ENCODE data around the gene DUSP11.
A peak's percentile ranks its signal among the peaks of the same experiment; 100 is the strongest.
"Not testable (repeated sequence)": the region's sequence is repeated elsewhere in the genome, so short reads cannot be mapped to it uniquely, and the experiment has no call there.

DUSP11 gene

GRCh38 chr2:73770725-73771124 is 9.2 kb downstream of the DUSP11 start:
- FAIRE-seq = no peak

DNA sequence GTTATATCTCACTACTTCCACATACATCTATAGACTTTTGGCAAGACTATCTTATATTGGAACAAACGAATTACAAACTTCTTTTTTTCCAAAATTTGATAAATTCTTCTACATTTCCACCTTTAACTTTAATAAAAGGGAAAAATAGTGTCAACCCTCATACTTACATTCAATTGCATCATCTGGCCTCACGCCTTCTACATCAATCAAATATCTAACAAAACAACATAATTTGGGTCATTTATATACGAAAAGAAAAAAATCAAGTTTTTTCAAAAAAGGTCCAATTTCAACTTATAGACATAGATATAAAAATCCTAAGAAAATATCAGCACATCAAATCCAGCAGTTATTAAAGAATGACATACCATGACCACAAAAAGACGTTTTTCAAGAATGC is 12.9 kb downstream of the DUSP11 start:
- FAIRE-seq = no peak

- no peak for FAIRE-seq
These were observed 13.6 kb downstream of the DUSP11 start for GRCh38 chr2:73766349-73766748.

DNA sequence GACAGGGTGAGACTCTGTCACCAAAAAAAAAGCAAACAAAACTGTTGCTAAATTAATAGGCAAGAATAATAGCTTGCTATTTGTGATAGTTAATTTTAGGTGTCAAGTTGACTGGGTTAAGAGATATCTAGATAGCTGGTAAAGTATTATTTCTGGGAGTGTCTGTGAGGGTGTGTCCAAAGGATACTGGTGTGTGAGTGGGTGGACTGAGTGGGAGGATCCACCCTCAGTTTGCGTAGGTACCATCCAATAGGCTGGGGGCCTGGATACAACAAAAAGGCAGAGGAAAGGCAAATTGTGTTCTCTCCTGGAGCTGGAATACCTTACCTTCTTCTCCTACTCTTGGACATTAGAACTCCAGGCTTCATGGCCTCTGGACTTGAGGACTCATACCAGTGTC is 15.0 kb downstream of the DUSP11 start:
- FAIRE-seq = no peak

DNA sequence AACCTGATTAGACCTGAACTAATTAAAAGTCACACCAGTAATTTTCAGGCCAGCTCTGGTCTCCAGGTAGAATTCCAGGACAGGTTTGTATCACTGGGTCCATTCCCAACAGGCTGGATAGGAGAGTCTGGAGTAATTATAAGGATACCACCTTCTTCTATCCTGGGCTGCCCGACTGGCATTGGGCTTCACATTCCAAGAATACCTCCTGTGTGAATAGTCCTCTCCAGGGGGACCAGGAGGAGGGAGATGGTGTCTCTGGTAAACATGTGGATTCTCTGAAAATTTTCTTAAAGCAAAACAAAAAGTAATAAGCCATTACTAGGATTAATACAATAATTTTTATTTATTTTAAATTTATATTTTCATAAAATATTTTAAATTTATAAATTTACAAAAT is 17.3 kb downstream of the DUSP11 start:
- FAIRE-seq = peak; percentile 61

- FAIRE-seq = no peak
These were observed 20.0 kb downstream of the DUSP11 start for GRCh38 chr2:73759904-73760303.

- no peak for FAIRE-seq
These were observed 20.6 kb downstream of the DUSP11 start for GRCh38 chr2:73759285-73759764.

DNA sequence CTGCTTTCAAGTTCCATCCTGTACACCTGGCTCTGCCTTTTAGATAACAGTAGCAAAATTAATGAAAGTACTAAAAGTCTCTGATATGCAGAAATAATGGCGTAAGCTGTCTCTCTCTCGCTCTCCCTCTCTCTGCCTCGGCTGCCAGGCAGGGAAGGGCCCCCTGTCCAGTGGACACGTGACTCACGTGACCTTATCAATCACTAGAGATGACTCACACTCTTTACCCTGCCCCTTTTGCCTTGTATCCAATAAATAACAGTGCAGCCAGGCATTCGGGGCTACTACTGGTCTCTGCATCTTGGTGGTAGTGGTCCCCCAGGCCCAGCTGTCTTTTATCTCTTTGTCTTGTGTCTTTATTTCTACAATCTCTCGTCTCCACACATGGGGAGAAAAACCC is 25.6 kb downstream of the DUSP11 start:
- FAIRE-seq = not testable (repeated sequence)

DNA sequence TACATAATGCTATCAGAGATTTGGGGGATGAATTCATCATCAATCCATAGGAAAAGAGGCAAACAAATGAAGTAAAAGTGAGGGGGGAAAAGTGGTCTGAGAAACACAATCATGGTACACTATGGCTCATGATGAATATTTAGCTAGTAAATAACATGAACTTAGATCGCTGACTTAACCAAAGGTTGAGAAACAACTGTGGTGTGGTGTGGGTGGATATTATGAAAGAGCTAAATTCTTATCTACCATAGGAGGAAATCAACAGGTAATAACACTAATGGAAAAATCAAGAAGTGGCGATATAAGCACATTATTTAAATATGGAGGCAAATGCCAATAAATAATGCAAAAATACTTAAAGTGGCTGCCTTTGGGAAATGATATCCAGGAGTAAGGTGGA is 30.6 kb downstream of the DUSP11 start:
- FAIRE-seq = no peak

DNA sequence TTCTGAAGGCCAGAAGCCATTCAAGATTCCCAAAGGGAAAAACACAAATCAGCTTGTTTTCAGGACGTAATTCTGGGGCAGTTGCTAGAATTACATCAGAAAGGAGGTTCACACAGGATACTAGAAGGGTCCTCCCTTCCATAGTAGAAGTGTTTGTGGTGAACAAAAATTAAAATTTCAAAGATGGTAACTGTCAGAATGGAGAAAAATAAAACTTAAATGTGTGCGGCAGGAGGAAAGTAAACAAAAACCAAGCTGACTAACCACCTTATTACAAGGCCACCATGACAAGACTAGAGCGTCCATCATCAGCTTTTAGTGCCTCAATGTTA is 33.1 kb downstream of the DUSP11 start:
- no peak for FAIRE-seq

DNA sequence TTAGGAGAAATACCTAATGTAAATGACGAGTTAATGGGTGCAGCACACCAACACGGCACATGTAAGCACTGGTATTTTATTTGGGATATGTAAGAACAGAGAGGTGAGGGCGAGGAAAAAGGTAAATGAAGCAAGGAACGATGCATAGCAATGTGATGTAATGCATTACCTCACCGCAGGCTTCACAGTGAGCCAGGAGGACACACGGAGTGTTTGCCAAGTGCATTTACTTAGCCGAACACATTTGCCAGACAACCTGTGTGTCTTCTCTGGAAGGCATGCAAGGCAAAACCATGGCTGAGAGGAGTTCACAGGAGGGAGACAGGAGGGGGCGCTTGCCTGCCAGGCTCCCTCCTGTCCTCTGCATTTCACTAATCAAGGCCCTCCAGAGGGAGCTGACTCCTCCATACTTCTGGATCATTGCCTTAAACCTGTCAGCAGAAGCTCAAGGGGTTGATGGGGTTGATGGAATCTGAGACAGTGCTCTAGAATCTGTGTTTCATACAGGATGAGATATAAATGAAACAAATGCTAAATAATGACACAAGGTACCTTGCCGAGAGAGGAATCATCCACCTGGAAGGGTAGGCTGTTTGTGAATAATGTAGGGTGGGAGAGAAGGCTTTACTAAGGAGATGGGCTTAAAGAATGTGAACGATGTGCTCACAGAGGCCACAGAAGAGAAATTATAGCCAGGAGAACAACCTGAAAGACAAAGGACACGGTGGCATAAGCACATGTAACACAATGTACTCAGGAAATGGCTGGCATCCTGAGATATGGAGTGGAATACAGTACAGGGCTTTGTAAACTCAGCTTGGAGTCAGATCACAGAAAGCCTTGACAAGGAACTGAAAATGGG is 33.7 kb downstream of the DUSP11 start:
- FAIRE-seq = no peak

DNA sequence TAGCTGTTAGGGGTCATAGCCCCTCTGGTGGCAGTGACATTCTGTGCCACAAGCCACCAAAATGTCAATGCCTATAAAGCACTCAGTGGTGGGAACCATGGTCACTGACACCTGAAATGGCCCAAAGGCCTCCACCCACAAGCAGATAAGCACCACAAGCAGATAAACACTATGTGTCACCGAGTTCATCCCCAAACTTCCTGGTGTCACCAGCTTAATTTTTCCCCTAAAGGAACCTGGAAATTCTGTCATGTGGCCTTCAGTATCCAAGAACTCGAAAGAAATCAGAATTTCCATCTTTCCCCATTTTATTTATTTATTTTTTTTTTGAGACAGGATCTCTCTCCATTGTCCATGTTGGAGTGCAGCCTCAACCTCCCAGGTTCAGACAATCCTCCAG is 39.1 kb downstream of the DUSP11 start:
- no peak for FAIRE-seq

- no peak for FAIRE-seq
These were observed 40.8 kb downstream of the DUSP11 start for GRCh38 chr2:73739101-73739500.

DNA sequence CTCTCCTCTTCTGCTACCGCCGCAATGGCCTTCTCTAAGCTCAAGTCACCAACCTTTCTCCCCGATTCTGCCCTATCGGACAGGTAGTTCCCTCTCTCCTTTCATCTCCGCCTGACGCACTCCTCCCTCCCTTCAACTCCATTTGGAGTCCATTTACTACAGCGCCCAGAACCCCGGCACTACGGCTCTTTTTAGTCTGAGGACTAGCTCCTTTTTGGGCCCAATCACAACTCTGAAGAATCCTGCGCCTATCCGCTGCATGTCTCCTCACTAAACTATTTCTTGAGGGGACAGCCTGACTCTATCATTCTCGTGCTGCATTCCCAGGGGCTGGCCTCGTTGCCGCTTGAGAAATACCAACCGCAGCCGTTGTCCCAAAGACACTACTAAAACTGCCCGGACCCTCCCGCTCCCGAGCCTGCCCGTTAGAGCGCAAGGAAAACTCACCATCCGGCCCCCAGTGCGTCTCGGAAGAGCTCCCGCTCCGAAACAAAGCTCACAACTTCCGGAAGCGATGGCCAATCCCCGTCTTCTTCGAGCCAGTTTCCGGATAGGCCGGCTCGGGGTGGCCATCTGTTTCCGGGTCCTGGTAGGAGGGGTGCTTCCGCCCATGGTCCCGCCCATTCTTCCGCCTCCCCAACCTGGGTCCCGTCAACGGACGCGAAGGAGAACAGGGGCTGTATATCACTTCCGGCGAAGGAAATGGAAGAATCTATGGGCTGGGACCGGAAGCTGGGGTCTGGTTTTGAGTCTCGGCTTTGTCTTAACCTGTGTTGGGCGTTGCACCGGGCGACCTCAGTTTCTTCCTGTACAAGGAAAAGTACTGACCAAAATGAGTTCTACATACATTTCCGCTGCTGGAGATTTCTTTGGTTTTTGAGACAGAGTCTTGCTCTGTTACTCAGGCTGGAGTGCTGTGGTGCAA is 42.8 kb downstream of the DUSP11 start, which contains the start of gene TPRKB:
Gene TPRKB (minus strand): TSS at position 491 of the 925 bp plus-strand sequence. CDS start 2,776 bp downstream, outside the sequence.
- peak; percentile 92 for FAIRE-seq

GRCh38 chr2:73736378-73736777 is 43.5 kb downstream of the DUSP11 start:
- FAIRE-seq = no peak

GRCh38 chr2:73730810-73731209 is 49.1 kb downstream of the DUSP11 start:
- no peak for FAIRE-seq

- no peak for FAIRE-seq
These were observed 51.2 kb downstream of the DUSP11 start for GRCh38 chr2:73728711-73729110.

DNA sequence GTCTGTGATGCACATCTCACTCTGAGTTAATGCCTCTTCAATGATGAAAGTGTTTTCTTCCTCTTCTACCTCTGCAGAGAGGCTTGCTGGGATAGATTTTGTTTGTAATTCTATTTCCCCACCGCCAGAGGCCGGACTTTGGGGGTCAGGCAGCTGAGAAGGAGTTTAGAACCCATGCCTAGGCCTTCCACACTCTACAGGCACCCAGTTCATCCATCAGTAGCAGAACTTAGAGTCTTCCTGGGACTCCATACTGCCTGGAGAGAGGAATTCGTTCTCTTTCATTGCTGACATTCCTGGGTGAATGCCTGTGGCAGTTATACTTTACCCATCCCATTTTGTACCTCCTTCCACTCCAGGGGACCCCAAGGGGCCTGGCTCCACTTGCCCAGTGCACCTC is 51.9 kb downstream of the DUSP11 start:
- no peak for FAIRE-seq

DNA sequence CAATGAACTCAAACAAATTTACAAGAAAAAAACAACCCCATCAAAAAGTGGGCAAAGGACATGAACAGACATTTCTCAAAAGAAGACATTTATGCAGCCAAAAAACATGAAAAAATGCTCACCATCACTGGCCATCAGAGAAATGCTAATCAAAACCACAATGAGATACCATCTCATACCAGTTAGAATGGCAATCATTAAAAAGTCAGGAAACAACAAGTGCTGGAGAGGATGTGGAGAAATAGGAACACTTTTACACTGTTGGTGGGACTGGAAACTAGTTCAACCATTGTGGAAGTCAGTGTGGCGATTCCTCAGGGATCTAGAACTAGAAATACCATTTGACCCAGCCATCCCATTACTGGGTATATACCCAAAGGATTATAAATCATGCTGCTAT is 53.2 kb downstream of the DUSP11 start:
- not testable (repeated sequence) for FAIRE-seq

DNA sequence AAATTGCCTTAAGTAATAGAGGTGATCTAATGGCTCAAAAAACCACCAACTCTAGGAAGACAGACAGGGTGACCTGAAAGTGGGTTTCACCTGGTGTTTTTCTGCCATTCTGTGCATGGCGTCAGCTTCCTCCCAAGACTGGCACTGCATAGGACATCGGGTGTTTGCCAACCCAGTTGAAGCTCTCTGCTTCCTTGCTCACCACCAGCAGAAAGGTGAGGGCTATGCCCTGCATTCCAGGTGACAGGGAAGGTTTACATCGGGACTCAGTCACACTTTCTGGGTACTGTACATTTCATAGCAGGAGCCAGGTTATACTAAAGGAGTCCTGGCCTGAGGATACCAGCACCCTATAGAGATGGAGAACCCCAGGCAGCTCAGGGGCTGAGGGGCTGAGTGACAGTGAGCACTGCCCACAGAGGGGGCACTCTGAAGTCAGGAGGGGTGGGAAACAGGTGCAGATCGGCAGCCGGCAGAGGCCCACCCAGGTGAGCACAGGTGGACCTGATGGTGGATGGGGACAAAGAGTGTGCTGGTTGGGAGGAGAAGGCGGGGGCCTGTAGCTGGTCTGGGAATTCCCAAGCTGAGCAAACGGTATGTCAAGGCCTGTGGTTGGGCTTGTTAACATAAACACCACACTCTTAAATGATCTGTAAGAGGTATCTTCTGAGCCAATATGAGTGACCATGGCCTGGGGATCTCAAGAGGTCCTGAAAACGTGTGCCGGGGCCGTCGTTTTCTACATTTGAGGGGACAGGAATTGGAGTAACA is 60.9 kb downstream of the DUSP11 start:
- no peak for FAIRE-seq

- FAIRE-seq = no peak
These were observed 61.5 kb downstream of the DUSP11 start for GRCh38 chr2:73718421-73718820.

DNA sequence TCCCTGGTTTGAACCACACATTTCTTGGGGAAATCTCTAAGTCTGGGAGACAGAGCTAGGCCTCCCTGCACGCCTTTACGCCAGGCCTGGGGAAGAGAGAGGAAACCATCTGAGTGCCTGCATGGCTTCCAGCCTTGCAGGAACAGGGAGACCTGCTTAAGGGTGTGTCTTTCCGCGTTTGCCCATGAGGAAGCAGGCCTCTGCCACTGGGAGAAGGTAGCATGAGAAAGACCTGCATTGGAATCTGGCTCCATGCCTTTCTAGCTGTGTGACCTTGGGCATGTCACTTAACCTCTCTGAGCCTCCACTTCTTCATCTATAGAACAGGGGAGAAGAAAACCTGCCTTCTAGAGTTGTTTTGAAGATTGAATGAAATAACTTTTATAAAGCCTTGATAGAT is 62.2 kb downstream of the DUSP11 start:
- FAIRE-seq = not testable (repeated sequence)

DNA sequence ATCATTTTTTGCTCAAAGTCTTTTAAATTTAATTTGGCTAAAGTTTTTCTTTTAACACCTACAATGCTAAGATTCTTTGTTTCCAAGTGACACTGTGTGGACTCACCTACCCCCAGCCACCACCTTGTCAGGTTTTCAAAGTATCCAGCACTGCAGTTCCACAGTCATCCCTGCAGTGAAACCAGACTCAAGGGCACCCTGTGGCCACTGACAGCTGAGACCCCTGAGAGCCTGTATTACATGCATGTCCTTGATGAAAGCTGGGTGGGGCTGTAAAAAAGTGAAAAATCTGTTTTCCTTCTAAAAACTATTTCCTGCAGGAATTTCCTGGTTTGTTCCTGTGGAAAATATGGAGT is 62.7 kb downstream of the DUSP11 start:
- no peak for FAIRE-seq

All from TTC549 (cell line).